EH (cell line): ENCODE results near the gene LXN.
"Not testable (repeated sequence)": the region's sequence is repeated elsewhere in the genome, so short reads cannot be mapped to it uniquely, and the experiment has no call there.

Experiments
- DNase-seq: peaks from one replicate; pipeline ENCODE4 v3.0.0-alpha.2; 2015; ENCODE audit warnings: low read depth

The LXN gene, protein sequence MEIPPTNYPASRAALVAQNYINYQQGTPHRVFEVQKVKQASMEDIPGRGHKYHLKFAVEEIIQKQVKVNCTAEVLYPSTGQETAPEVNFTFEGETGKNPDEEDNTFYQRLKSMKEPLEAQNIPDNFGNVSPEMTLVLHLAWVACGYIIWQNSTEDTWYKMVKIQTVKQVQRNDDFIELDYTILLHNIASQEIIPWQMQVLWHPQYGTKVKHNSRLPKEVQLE

DNA sequence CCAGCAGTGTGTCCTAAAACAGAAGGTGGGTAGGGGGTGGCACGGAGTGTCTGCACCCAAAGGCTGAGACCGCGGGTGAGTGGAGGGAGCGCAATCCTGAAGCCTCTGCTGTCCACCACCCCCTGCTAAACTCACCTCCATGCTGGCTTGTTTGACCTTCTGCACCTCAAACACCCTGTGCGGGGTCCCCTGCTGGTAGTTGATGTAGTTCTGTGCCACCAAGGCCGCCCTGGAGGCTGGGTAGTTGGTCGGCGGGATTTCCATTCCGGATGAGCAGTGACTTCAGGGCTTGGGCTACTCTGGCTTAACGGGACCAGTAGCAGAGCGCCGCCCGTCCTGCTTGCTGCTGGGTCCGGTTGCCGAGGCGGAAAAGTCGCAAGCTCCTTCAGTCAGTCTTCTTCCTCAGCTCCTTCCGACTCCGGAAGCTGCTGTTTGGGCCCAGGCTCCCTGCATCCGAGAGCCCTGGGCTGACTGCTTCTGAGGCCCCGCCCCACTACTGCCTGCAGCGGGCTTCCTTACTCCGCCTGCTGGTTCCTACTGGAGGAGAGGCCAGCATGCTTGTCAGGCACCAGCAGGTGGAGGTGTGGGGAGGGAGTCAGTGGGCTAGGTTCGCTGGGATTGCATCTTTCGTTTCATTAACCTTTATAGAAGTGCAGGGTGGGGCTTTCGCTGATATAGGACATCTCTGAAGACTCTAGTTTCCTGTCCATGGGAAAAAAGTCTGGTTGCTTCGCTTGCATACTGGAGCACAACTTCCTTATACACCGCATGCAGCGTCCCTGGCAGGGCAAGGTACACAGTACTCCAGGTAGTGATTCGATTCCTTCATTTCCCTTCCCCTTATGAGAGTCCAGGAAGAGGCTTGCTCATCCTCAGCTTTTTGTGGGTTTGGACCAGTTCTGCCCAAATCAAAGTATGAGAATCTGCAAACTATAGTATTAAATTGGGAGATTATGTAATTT lies at the start of gene LXN:
Gene LXN, minus strand, starts transcription at position 434 of the 962 bp plus-strand sequence. Its CDS starts 170 bp downstream, at position 264.
- peak; percentile 75 for DNase-seq

DNA sequence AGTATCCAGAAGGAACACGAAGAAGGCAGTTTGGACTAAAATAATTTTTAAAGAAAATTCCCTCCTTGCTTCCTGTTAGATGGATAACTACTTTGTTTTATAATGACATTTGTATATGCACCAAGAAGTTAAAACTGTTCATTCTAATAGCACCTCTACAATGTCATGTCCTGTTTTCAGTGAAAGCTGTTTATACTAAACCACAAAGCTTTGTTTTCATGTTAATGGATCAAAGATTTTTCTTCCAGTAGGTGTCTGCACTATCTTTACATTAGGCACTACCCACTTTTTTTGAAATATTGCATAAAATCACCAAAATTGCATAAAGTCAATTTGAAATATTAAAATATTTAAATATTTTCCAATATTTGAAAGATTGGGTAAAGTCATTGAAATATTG lies 49.7 kb upstream of the LXN start:
- no peak for DNase-seq

DNA sequence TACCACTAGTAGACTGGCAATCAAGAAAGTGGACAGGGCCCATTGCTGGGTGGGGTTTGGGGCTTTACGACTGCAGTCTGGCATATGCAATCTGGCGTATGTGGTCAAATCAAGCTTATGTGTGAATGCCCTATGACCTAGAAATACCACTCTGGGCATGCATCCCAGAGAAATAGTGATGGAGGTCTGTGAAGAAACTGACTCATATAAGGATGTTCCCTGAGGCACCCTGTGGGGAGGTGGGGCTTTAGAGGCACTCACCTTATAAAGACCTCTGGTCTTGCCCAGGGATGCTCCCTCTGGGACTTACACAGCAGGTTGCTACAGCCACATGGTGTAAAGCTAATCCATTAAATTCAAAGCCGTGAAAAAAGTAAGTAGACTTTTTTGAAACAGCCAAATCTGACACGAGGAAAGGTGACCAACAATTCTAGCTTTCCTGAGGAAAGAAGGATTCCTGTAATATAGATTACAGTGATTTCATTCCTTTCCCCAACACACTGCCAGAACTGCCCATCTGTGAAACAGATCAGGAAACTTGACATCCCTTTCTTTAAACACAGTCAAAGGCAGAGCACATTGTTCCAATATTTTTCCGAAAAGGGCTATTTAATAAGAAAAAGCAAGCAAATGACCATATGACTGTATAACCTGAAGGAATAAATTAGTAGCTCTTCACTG lies 46.2 kb upstream of the LXN start:
- DNase-seq, result peak; percentile 97

DNA sequence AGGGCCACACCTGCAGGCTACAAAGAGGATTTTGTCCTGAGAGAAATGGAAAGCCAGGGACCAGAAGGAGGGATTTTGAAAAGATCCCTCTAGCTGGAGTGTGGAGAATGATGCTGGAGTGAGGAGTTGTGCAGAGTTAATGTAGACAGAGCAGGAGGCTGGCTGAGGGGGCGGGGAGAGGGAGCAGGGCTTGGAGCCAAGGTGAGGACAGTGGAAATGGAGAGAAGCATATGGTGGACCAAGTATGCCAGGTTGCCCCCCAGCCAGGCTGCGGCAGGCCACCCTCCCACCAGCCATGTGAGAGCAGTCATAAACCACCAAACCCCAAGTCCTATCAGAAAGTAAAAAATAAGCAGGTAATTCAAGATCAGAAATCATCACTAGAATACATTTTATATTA lies 45.1 kb upstream of the LXN start:
- no peak for DNase-seq

DNA sequence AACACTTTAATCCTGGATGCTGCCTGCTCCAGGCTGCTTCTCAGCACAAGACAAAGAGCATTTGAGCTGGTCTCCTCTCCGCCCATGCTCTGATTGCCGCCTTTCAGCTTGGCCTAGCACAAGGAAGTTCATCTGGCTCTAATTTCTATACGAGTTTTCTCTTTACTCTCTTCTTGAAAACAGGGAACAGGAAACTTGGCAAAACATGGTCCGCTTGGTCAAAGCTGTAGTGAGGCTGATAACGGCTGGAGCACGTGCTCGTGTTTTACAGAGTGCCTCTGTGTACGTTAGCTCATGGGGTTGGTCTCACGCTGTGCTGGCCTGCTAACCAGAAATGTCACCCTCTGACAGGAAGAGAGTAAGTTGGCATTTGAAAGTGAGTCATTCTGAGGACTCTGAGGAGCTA lies 40.6 kb upstream of the LXN start:
- DNase-seq, result peak; percentile 69

DNA sequence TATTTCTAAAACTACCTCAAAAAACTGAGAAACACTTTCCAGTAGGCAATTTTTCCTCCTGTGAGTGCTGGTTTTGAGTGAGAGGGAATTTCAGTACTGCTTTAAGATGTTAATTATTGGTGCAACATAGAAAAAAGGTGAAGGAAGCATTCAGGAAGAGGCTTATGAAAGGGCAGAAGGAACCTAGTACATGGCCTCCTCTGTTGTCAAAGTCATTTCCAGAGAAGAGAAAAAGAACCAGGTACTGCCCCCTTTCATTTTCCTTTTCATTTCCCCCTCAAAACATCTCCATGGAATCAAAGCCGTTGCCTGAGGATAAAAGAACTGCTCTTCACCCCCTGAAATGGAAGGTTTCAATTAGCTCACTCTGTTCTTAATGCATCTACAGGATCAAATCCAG lies 40.0 kb upstream of the LXN start:
- DNase-seq, result no peak

DNA sequence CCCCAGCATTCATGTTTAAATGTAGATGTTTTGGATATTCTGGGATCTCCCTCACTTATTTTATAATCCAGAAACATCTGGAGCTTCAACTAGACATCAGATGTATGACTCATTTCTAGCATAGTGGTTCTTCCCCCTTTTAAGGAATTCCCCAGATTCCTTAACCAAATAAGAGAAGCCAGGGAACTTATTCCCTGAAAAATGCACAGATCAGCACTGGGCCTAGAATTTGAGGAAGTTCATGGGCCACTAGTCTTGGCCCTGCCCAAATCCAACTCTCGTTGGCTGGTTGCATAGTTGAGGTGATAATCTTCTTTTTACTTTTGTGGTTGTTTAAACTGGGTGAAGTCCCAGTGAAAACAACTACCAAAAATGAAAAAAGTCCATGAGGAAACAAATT lies 39.4 kb upstream of the LXN start:
- peak; percentile 92 for DNase-seq

DNA sequence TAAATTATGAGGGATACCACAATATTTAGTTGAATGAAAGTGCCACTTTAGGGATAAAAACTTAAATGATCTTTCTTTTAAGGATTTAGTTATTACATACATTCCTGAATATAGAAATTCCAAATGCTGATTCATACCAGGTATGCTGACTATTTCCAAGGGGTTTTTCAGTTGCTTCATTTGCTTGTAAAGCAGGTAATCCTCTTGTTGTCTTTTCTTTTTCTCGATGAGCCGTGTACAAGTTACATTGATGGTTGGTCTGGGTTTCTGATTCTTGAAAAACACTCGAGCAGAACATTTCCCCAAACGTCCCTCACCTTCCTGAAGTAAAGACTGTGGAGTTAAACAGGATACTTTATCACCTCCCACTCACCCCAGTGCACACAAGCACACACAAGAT lies 38.2 kb upstream of the LXN start:
- no peak for DNase-seq

DNA sequence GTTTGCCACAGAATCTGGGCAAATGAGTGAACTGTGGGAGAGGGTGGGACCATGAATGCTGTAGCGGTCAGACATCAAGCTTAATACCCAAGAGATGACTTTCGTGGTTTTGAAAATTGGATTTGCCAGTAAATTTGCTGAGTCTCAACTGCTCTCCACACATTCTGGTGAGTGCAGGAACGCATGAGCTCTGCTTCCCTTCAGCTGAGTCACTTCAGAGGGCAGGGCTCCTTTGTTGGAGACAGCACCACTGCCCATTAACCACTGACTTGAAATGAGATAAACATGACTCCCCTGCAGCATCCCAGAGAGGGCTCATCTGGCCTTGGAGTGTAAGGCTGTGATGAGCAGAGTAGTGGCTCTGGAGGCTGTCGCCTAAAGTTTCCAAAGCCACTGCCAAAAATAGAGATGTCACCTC lies 37.2 kb upstream of the LXN start:
- DNase-seq, result peak; percentile 100

DNA sequence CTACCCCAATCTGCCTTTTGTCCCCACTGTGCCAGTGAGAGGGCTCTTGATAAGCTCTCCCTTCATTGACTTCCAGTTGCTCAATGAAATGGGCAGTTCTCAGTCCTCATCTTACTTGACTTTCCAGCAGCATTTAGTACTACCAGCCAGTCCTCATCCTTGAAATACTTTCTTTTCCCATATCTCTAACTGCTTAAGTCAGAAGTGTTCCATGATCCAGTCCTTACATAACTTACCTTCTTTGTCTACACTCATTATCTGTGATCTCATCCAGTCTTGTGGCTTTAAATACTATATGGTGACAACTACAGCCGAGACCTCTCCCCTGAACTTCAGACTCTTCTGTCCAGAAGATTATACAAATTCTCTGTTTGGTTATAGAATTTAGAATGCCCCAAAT lies 31.1 kb upstream of the LXN start:
- DNase-seq, result no peak

DNA sequence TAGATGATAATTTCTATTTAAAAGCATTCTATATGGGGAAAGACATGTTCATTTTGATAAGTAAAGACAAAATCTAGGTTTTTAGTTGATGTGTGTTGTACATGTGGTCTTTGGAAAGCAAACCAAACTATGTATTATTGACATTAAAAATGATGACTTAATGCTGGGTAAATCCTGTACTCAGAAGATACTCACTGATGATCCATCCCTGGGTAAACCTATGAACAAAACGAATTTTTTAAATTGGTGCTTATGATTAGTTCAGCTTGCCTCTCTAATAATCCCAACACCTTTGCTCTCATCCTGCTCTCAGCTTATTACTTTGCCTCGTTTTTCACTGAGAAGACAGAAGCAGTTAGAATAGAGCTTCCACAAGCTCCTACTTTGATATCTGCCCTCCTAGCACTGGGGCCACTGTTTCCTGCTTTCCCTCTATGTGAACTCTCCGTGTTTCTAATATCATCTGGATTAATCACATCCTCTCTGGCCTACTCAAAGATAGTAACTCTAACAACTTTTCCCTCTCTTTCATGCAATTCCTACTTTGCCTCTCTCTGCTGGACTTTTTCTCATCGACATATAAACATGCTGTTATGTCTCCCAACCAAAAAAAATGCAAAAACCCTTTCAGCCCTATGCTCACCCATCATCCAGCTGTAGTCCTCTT lies 30.5 kb upstream of the LXN start:
- peak; percentile 92 for DNase-seq

DNA sequence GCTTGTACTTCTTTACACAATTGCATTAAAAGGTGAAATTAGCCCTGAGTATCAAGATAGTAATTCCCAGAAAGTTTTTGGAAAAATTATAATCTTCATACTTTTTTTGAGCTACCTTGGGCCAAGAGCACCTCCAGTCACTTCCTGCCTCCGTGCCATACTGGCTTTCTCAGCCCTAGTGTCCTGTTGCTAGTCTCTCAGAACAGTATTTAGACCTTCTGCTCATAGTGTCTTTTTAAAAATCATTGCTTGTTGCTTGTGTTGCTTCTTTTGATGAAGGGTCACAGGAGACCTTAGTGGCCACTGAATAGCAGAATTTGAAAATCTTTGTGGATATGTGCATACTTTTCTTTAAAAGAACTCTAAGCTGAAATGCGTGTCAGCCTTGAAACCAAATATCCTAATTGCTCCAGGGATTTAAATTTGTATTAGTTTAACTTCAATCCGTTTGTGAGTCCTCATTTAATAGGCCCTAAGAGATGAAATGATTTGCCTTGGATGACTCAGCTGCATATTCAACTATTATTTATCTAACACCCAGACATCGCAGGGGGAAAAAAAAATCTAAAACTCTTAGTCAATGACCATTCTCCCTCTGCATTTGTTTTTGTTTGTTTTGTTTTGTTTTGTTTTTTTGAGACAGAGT lies 29.1 kb upstream of the LXN start:
- peak; percentile 80 for DNase-seq

DNA sequence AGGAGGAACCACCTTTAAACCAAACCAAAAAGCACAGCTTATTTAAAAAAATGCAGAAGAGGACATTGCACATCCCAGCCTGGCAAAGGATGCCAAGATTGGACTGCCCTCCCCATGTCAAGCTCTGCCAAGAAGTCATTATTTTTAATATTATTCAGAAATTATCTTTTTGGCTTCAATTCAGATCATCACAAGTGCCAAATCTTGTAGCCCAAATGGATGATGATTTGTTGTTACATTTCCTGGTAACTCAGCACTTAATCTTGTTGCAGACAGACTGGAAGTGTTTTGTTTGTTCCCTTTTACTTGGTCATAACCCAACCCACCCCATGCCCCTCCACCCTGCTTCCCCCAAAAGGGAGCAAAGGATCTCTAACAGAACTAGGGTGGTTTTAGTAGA lies 28.1 kb upstream of the LXN start:
- DNase-seq, result no peak

DNA sequence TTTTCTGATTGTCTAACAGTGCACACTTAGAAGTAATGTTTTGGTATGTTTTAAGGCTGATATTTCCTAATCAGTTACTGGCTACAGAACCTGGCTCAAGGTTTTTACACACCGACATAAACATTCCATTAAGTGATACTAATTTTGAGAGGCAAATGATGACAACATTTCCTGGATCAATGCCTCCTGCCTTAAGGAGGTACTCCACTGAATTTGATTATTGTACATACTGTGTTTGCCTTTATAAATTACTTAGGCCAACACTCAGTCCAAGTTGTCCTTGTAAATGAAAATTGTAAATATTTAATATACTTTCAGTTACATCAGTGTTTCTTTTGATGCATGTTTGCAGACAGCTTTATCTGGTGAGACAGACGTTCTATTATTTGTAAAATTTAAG lies 24.2 kb upstream of the LXN start:
- DNase-seq, result no peak

DNA sequence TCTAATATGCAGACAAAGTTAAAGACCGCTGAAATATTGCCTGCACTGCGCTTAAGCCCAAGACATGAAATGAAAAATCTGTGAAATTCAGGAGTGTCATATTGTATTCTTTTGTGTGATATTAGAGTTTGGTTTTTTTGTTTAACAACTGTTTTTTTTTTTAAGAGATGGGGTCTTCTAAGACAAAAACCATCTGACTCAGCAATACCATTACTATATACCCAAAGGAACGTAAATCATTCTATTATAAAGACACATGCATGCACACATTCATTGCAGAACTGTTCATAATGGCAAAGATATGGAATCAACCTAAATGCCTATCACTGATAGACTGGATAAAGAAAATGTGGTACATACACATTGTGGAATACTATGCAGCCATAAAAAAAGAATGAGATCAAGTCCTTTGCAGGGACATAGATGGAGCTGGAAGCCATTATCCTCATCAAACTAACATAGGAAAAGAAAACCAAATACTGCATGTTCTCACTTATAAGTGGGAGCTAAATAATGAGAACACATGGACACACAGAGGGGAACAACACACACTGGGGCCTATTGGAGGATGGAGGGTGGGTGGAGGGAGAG lies 21.5 kb upstream of the LXN start:
- DNase-seq, result not testable (repeated sequence)

DNA sequence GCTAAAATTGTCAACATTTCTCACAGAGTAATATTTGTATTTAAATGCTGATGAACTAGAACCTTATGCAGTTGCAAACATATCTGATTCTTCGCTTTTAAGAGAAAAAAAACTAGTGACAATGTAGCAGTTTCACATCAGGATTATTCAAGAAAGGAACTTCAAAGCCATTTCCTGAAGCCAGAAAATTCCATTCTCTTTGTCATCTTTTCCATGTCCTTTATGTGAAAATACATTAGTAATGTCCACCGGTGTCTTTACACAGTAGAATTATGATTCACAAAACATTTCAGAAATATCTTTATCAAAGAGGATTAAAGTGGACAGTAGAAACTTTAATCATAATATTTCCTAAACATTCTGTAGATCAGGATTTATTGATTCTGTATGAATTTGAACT lies 12.7 kb upstream of the LXN start:
- DNase-seq, result peak; percentile 62

DNA sequence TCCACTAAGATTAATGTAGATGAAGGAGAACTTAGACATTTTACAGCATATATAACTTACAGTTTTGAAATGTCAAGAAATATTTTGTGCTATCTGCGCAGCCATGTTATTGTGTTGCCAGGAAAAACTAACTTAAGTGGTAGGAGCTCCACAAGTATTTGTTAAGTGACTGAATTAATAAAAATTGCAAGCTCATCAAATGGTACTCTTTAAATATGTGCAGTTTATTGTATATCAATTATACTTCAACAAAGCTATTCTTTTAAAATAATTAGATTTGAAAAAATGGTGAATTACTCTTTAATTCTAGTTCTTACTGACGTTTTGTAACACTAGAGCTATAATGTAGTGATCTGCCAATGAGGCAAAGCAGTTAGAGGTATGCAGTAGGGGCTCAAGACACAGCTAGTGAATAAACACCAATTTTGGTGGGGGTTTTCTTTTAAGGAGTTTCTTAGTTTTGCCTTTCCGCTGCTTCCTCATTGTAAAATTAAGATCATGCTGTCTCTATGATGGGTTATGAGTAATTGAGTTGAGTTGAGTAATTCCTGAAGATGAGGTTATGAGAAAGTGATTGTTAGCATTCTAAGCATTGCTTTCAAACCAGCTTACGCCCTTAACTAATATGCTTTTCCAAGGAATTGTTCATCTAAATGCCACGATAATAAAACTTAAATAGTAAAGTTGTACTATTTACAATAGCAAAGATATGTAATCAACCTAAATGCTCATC lies 10.9 kb upstream of the LXN start:
- peak; percentile 91 for DNase-seq

DNA sequence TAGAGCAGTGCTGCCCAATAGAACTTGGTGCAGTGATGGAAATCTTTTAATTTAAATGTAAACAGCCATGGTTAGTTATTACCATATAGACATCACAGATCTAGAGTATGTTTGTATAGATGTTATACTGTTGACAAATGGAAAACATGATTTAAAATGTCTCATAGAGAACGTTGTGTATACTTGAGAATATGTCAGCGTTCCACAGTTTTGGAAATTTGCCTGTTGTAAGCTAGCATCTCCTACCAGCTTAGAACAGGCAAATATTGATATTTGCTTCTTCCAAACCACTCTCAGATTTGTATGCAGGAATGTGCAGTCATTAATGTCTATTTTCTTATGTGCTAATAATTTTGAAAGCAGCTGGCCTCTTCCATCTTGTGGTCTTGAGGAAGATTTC lies 8.4 kb upstream of the LXN start:
- no peak for DNase-seq

DNA sequence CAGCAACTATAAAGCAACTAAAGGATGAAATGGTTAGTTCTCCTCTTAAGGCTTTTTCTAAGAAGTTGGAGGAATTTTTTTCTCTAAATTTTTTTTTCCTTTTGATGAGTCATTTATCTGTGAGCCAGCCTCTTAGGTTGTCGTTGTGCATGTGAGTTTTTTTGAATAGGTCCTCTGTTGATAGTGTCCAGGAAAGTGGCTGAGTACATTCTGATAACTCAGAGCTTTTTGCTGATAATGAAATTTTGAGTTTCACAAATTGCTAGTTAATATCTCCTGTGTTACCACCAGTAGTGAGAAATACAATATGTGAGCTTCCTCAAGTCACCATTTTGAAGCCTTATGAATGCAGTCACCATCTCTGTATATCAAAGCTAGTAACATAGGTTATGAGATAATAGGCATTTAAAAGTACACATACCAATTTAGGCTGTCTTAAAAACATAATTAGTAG lies 7.1 kb upstream of the LXN start:
- peak; percentile 64 for DNase-seq

DNA sequence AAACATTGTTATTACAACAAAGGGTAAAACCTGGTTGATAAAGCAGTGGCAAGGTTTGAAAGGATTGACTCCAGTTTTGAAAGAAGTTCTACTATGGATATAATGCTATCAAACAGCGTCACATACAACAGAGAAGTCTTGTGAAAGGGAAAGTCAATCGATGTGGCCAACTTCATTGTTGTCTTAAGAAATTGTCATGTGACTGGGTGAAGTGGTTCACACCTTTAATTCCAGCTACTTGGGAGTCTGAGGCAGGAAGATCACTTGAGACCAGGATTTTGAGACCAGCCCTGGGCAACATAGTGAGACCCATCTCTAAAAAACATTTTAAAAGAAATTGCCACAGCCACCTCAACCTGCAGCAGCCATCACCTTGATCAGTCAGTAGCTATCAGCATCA lies 6.2 kb upstream of the LXN start:
- DNase-seq, result no peak

DNA sequence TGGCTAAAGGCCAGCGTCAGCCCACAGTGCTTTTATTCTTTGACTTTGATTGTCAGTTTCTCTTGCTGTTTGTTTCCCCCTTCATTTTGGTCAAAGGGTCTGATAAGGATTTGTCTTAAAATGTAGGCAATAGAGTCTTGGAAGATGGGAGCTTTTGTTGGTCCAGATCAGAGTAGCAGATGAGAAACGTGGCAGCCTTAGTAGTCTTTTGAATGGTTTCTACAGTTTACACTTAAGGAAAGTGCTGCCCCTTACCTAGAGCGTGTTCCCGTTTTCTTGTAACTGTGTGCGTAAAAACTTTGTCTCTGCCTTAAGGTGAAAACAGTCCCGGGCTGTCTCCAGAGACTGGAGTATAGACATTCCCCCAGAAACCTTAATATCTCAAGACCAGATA lies 630 bp downstream of the LXN start:
- no peak for DNase-seq
